22Rv1 (cell line): Measurements from ENCODE around the gene EHBP1.

Experiments used
- CTCF ChIP-seq: fragments of 450-650 bp; IDR thresholded peaks from 2 replicates; pipeline ENCODE4 v1.5.1; 2017; ENCODE audit warnings: mild to moderate bottlenecking
- ZFX ChIP-seq: fragments of 450-650 bp; IDR thresholded peaks from 2 replicates; pipeline ENCODE4 v1.6.1; 2017; ENCODE audit warnings: antibody characterized with exemption, borderline replicate concordance

- no peak for TF ChIP-seq CTCF
- TF ChIP-seq ZFX = no peak
These were observed 267.1 kb downstream of the EHBP1 start for GRCh38 chr2:62972601-62973000.
